Pancreas (tissue), 10 donors: Measurements from ENCODE around the gene PTRH1. TPM values are rescaled to one million over a fixed set of nuclear protein-coding genes. Genes with fewer than 3 reads are reported as not detected.

Experiments used
- ATAC-seq, 4 donors: fragments of 200-7000 bp; cut with Tn5 transposase; one replicate each; pipeline versions ENCODE4 v1.8.0 to v1.9.1; 2020; ENCODE audit warnings: mild to moderate bottlenecking in 4 of 4, moderate library complexity in 4 of 4
- DNase-seq, 6 donors: peaks; one replicate each; pipeline ENCODE4 v3.0.0-alpha.2; 2020
- FAIRE-seq: peaks from 2 replicates; lab custom pipeline; 2012; peaks lifted over from hg19 to GRCh38; lab: Jason Lieb, UNC
- H3K27ac ChIP-seq, 4 donors: fragments of 200-600 bp; sonication (generic); 1 replicate in 3 of 4; 2 replicates in 1 of 4; pipeline versions ENCODE4 v1.5.0 to v1.8.0; 2020
- H3K27me3 ChIP-seq, 4 donors: fragments of 200-600 bp; one replicate each; pipeline ENCODE4 v1.8.0; 2021
- H3K36me3 ChIP-seq, 3 donors: fragments of 200-600 bp; sonication (generic) in 1 of 3; one replicate each; pipeline versions ENCODE4 v1.5.0 to v1.8.0; 2020 to 2021
- H3K4me1 ChIP-seq, 3 donors: fragments of 200-600 bp; one replicate each; pipeline ENCODE4 v1.8.0; 2021
- H3K4me3 ChIP-seq, 4 donors: fragments of 200-600 bp; sonication (generic) in 2 of 4; one replicate each; pipeline versions ENCODE4 v1.5.0 to v1.8.0; 2020 to 2021
- H3K9me3 ChIP-seq, 4 donors: fragments of 200-600 bp; one replicate each; pipeline ENCODE4 v1.8.0; 2021
- WGBS, 2 donors: extraction: QIAGEN DNeasy Blood & Tissue Kit; methylation state at CpG; one replicate each; pipeline ENCODE4 v1.1.7; 2013; 5-methylcytosine and 5-hydroxymethylcytosine counted together
- intact Hi-C, 3 donors: fragments of 100-400 bp; cut with DNase I; formaldehyde crosslinking; loops; one replicate each; pipeline versions ENCODE4 v1.11.1 to v1.14.2; 2022
- polyA plus RNA-seq, 2 donors: library from polyadenylated mRNA; stranded (reverse); fragments of 200-250 nt; gene quantifications; one replicate each; pipeline ENCODE4 v1.2.3, GENCODE V29; 2013
- total RNA-seq, 6 donors: library from RNA; stranded (reverse); fragmentation: NEBNext Ultra II Directional in 4 of 6; extraction: Animal tissue kit (Norgen Biotek cat#: 25700) in 4 of 6; gene quantifications; one replicate each; pipeline versions ENCODE4 v1.2.1 to v1.2.4, GENCODE V29; 2021 to 2023
- TF ChIP-seq, protein P1 (sequence below), 4 donors: fragments of 200-600 bp; sonication (generic) in 3 of 4; IDR thresholded peaks; one replicate each; pipeline versions ENCODE4 v1.5.0 to v1.8.0; 2021; ENCODE audit warnings: antibody characterized with exemption in 4 of 4
- donor health status: healthy with polysubstance abuse.
- donor health status: DM: no; HTN: no; CAD: no; lungs with moderate emphysema.
- donor health status: DM: no; HTN: no; CAD: no.
- donor health status: control.
- donor health status: control.
- donor health status: Bipolar disorder and iron deficiency.
- donor health status: DM: yes; HTN: yes; CAD: no.
- donor health status: DM: no; HTN: no; CAD: no.
- donor health status: DM: no; HTN: no; CAD: no.
- donor health status: DM: yes; HTN: yes; CAD: no.

PTRH1 gene
- total and polyA plus RNA-seq, 8 donors, result 5.6 to 13.4 (median 10.3) TPM

DNA sequence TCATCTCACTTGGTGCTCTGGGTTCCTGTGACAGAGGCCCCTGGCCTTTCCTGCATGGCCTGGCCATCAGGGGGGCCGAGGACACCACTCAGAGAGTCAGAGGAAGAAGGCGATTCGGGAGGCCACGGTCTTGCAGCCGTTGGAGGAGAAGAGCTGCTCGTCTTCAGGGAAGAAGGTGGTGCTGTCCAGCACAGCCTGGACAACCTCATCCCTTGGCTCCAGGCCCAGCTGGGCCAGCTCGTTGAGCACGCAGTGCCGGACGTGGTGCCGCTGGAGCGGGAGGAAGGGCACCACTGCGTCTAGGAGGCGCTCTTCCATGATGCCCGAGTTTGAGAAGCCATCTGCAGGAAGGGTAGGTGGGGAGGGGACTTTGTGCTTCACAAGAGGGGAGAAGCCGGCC lies 16.5 kb upstream of the PTRH1 start:
- TF ChIP-seq, protein P1, sequence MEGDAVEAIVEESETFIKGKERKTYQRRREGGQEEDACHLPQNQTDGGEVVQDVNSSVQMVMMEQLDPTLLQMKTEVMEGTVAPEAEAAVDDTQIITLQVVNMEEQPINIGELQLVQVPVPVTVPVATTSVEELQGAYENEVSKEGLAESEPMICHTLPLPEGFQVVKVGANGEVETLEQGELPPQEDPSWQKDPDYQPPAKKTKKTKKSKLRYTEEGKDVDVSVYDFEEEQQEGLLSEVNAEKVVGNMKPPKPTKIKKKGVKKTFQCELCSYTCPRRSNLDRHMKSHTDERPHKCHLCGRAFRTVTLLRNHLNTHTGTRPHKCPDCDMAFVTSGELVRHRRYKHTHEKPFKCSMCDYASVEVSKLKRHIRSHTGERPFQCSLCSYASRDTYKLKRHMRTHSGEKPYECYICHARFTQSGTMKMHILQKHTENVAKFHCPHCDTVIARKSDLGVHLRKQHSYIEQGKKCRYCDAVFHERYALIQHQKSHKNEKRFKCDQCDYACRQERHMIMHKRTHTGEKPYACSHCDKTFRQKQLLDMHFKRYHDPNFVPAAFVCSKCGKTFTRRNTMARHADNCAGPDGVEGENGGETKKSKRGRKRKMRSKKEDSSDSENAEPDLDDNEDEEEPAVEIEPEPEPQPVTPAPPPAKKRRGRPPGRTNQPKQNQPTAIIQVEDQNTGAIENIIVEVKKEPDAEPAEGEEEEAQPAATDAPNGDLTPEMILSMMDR (IDR thresholded peaks at IDR 0.05), result no peak
- FAIRE-seq (no peak), DNase-seq (peak in 1 of 6 donors; percentile 64), ATAC-seq (no peak)
- H3K4me3 ChIP-seq, result no peak overlapping the region
- intact Hi-C loops, result loop anchor here in 2 of 3 donors (2.0 to 10.0 kb wide), 3 partner anchors 140 to 237 kb away; no protein-coding TSS in a partner anchor
- no peaks in the 10 kb centered on the region for H3K9me3 ChIP-seq
- H3K27ac ChIP-seq, result no peak overlapping the region
- no peaks in the 10 kb centered on the region for H3K27me3 ChIP-seq
- H3K4me1 ChIP-seq, result peaks cover 0 to 6% (median 4%) of the 10 kb centered on the region in 3 donors
- H3K36me3 ChIP-seq, result no peaks in the 10 kb centered on the region
- WGBS, 2 donors, result 84 to 90% methylated on average over 16 of the region's 16 CpGs

DNA sequence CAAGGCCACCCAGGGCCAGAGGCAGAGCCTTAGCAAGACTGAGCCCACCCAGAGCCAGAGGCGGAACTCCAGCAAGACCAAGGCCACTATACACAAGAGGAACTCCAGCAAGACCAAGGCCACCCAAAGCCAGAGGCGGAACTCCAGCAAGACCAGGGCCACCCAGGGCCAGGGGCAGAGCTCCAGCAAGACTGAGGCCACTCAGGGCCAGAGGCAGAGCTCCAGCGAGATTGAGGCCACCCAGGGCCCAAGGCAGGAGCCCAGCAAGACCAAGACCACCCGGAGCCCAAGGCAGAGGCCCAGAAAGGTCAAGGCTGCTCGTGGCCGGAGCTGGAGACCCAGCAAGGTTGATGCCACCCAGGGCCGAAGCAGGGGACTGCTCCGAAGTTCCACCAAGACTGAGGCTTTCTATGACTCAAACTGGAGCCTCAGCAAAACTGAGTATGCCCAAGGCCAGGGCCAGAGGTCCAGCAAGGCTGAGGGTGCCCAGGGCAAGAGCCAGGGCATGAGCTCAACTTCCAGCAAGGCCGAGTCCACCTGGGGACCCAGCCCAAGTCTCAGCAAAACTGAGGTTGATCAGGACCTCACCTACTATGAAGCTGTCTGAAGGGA lies 15.4 kb upstream of the PTRH1 start:
- H3K36me3 ChIP-seq, result no peaks in the 10 kb centered on the region
- intact Hi-C loops, result loop anchor here in 2 of 3 donors (5.0 to 10.0 kb wide), 2 partner anchors 139 to 236 kb away; no protein-coding TSS in a partner anchor
- ATAC-seq, result no peak
- no peak overlapping the region for H3K4me3 ChIP-seq
- WGBS, 2 donors, result 82 to 86% methylated on average over 9 of the region's 9 CpGs
- peaks cover 0 to 6% (median 4%) of the 10 kb centered on the region in 3 donors for H3K4me1 ChIP-seq
- no peak overlapping the region for H3K27ac ChIP-seq
- no peak for FAIRE-seq
- H3K9me3 ChIP-seq, result no peaks in the 10 kb centered on the region
- DNase-seq, result peak in 1 of 6 donors; percentile 57
- no peaks in the 10 kb centered on the region for H3K27me3 ChIP-seq
- TF ChIP-seq, protein P1 (IDR thresholded peaks at IDR 0.05), result no peak

DNA sequence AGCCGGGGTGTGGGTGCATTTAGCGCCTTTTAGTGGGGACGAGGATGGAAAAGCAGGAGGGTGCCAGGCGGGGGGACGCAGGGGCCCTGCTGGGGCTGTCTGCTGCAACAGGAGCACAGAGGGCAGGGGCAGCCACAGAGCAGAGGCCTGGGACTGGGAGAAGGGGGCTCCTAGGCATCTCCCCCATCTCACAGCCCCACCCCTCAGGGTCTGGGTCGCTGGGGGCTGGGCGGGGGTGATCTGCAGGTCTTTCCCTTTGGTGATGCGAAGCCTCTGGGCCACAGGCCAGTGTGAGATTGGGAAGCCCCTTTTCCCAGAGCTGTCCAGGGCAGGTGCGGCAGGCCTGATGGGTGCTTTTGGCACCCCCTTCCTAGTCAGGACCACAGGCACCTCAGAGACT lies 14.8 kb upstream of the PTRH1 start:
- H3K4me3 ChIP-seq, result no peak overlapping the region
- H3K36me3 ChIP-seq, result no peaks in the 10 kb centered on the region
- H3K27me3 ChIP-seq, result no peaks in the 10 kb centered on the region
- intact Hi-C loops, result loop anchor here in 2 of 3 donors (5.0 to 10.0 kb wide), 2 partner anchors 138 to 235 kb away; no protein-coding TSS in a partner anchor
- peaks cover 0 to 6% (median 4%) of the 10 kb centered on the region in 3 donors for H3K4me1 ChIP-seq
- no peaks in the 10 kb centered on the region for H3K9me3 ChIP-seq
- FAIRE-seq, result no peak
- WGBS, 2 donors, result 87 to 91% methylated on average over 9 of the region's 9 CpGs
- ATAC-seq, result no peak
- H3K27ac ChIP-seq, result no peak overlapping the region
- DNase-seq, result peak in 1 of 6 donors; percentile 61
- TF ChIP-seq, protein P1 (IDR thresholded peaks at IDR 0.05), result no peak

DNA sequence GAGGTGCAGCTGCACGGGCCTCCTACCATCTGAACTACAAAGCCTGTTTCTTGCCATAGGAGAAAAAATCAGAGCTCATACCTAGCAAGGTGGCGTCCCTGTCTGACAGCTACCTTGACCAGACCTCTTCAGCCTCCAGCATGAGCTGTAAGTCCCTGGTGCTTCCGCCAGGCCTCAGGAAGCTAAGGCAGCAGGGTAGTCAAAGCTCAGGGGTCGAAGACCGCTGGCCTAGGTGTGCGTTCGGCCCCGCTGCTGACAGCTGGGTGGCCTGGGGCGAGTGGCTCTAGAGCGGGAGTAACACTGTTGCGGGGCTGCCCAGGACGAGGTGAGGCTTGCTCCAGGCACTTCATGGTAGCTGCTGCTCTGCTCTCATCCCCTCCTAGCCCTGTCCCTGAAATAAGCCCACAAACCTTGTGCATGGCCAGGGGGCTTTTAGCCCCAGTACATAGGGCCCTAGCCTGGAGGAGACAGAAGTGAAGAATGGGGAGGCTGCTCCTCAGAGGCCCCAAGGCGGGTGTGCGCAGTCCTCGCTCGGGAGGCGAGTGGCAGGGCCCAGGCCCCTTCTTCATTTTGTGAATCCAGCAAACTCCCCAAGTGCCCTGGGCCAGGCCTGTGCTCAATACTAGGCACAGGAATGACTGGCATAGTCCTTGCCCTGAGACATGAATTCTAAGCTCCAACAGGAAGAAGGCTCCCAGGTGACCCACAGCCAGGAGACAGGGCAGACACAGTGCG lies 14.2 kb upstream of the PTRH1 start:
- Histone ChIP-seq H3K4me3 (no peak overlapping the region), H3K27ac (no peak overlapping the region), H3K9me3 (no peaks in the 10 kb centered on the region), H3K27me3 (no peaks in the 10 kb centered on the region), H3K4me1 (peaks cover 0 to 6% (median 4%) of the 10 kb centered on the region in 3 donors), H3K36me3 (no peaks in the 10 kb centered on the region)
- intact Hi-C loops, result loop anchor here in 2 of 3 donors (5.0 to 10.0 kb wide), 3 partner anchors 137 to 235 kb away; no protein-coding TSS in a partner anchor
- ATAC-seq (no peak), DNase-seq (no peak), FAIRE-seq (no peak)
- 86 to 93% methylated on average over 18 of the region's 18 CpGs for WGBS, 2 donors
- TF ChIP-seq, protein P1 (IDR thresholded peaks at IDR 0.05), result no peak
